Fibroblast of mammary gland (primary cell): Measurements from ENCODE around the gene NPTXR.

ENCODE experiments used
- DNase-seq: peaks from one replicate; pipeline ENCODE4 v3.0.0-alpha.2; 2010; ENCODE audit warnings: low read depth
- H3K4me3 ChIP-seq: 2 replicates; pipeline ENCODE4 v1.5.1; 2011; ENCODE audit warnings: low read depth, mild to moderate bottlenecking, low read length, moderate library complexity; ENCODE audit not compliant: control insufficient read depth
- TF ChIP-seq, protein P1 (sequence below): conservative IDR thresholded peaks from 2 replicates; pipeline ENCODE4 v1.5.1; 2011; ENCODE audit warnings: low read depth, low read length, inconsistent platforms; ENCODE audit not compliant: control insufficient read depth, insufficient read depth

The NPTXR gene

DNA sequence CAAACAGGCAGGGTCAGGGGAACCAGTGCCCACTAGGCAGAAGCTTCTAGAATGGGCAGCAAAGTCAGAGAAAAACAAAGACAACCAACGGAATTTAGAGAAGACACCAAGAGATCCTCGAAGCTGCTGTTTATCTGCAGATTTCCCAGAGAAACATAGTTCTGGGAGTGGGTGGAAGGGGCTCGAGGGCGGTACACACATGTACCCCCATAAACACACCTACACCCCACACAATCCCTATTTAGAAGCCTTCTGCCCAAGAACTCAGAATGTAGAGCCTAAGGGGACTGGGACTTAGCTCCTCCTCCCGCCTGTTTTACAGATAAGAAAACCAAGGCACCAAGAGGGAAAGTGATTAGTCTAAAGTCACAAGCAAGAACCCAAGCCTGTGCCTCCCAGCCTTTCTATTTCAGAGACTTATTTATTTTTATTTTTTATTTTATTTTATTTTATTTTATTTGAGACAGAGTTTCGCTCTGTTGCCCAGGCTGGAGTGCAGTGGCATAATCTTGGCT, 6.4 kb downstream of the NPTXR start:
- no peak for DNase-seq
- no peak overlapping the region for H3K4me3 ChIP-seq
- TF ChIP-seq, protein P1, sequence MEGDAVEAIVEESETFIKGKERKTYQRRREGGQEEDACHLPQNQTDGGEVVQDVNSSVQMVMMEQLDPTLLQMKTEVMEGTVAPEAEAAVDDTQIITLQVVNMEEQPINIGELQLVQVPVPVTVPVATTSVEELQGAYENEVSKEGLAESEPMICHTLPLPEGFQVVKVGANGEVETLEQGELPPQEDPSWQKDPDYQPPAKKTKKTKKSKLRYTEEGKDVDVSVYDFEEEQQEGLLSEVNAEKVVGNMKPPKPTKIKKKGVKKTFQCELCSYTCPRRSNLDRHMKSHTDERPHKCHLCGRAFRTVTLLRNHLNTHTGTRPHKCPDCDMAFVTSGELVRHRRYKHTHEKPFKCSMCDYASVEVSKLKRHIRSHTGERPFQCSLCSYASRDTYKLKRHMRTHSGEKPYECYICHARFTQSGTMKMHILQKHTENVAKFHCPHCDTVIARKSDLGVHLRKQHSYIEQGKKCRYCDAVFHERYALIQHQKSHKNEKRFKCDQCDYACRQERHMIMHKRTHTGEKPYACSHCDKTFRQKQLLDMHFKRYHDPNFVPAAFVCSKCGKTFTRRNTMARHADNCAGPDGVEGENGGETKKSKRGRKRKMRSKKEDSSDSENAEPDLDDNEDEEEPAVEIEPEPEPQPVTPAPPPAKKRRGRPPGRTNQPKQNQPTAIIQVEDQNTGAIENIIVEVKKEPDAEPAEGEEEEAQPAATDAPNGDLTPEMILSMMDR: no peak

DNA sequence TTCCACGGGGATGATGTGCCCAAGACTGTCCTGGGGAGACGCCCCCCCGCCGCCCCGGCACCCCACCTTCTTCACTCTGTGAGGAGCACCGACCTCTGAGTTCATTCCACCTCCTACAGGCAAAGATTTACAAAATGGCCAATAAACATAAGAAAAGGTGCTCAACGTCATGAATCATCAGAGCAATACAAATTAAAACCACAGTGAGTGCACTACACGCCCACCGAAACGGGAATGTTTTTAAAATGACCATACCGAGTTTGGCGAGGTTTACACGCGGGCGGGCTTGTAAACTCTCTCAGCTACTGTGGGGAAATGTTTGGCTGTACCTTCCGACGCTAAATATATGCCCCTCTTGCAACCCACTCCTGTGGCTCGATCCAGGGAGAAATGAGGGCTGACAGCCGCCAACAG, 7.9 kb downstream of the NPTXR start:
- H3K4me3 ChIP-seq: no peak overlapping the region
- peak; percentile 75 for DNase-seq
- TF ChIP-seq, protein P1: no peak

DNA sequence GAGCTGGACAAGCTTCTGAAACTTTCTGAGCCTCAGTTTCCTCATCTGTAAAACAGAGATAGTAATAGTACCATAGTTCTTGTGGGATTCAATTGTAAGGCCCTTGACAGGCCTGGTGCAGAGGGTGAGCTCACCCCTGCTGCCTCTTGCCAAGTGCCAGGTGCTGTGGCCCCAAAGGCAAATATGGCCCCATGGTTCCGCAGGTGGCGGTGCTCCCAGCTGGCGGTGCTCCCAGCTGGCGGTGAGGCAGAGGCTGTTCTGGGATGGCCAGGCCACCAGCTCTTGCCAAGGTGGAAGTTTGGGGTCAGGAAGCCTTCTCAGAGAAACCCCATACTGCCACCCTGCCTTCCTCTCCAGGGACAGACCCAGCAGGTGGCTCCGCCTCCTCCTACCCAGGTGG, 8.8 kb downstream of the NPTXR start:
- TF ChIP-seq, protein P1: no peak
- DNase-seq: no peak
- H3K4me3 ChIP-seq: no peak overlapping the region

DNA sequence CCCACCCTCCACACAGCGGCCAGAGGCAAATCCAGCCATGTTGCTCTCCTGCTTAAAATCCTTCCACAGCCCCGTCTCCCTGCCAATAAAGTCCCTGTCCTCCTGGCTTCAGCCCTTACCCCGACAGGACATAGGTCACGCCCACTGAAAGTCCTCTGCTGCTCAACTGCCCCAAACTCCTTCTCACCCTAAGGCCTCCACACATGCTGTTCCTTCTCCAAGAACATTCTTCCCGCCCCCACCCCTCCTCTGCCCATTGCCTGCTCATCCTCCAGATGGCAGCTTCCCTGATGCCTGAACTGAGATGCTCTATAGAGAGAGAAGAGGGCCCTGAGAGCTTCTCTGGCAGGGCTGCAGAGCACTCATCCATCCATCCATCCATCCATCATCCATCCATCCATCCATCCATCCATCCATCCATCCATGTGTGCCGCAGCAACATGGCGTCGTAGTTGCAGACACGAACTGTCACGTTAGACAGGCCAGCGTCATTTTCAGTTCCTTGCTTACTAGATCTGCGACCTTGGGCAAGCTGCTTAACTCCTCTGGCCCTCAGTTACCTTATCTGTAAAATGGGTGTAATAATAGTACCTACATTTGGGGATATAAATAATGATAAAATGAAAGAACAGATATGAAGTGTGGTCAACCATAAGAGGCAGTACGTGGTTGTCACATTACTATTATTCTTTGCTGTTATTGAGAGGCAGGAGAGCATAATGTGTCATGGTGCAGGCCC, 9.4 kb downstream of the NPTXR start:
- TF ChIP-seq, protein P1: no peak
- H3K4me3 ChIP-seq: no peak overlapping the region
- peak; percentile 10 for DNase-seq

DNA sequence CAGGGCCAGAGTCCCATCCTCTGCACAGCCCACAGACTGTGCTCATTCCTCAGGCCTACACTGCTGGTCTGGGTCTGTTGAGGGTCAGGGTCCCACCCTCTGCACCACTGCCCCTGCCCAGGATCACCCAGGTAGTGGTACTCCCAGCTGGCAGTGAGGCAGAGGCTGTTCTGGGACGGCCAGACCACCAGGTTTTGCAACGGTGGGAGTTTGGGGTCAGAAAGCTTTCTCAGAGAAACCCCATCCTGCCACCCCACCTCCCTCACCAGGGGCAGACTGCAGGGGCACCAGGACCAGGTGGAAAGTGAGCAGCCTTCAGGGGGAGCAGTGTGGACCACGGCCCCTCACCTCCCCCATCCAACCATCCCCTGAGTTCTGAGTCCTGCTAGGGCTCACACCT, 10.8 kb downstream of the NPTXR start:
- no peak for DNase-seq
- H3K4me3 ChIP-seq: no peak overlapping the region
- TF ChIP-seq, protein P1: no peak

DNA sequence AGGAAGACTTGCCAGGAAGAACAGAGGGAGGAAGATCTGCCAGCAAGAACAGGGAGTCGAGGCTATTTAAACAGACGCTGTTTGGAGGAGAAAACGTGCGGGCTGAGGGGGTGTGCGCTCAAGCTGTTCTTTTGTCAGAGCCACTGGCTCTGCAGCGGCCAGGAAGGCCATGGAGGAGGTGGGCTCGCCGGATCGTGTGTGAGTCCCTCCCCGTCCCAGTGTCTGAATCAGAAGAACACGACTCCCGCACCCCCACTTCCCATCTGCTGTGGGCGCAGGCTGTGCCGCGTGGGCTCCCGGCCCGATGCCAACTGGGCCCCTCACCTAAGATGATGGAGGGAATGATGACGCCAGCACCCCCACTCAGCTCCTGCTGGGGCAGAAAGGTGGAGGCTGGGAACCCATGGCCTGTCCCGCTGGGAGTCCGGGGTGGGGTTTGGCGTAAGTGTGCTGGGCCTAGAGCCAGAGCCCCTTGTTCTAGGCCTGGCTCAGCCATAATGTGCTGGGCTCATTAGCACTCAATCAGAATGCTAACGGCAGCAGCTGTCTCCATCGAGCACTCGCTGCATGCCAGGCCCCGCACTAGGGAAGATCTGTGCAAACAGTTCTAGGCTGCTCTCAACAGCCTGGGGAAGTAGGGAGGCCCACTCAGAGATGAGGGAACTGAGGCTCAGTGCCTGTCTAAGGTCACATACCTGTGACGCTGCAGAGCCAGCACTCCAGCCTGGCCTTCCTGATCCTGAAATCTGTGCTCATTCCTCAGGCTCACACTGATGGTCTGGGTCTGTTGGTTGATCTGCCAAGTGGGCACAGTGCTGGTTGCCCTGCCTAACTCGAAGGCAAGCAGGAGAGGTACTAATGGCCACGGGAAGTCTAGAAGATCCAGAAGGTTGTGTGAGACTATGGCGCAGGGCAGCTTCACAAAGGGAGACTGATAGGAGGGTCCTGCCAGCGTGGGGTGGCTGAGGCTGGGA, 11.5 kb downstream of the NPTXR start:
- no peak for DNase-seq
- H3K4me3 ChIP-seq: no peak overlapping the region
- TF ChIP-seq, protein P1: no peak
